Caco-2 (cell line): ENCODE results near the gene ZDHHC17. TPM values are rescaled to one million over a fixed set of nuclear protein-coding genes. Genes with fewer than 3 reads are reported as not detected.

ENCODE experiments used
- BruUV-seq: library from RNA; stranded (reverse); fragments of 400-500 nt; replicated peaks from 2 replicates; lab custom pipeline; 2021; lab: Mats Ljungman, UMichigan
- CTCF ChIA-PET: fragments of 300-600 bp; sonication (Branson Sonifier 250); formaldehyde crosslinking; loops from one replicate; lab custom pipeline; 2022; ENCODE audit warnings: antibody characterized with exemption; lab: Charles Lee
- POLR2A ChIA-PET: fragments of 300-600 bp; sonication (Branson Sonifier 250); formaldehyde crosslinking; loops from one replicate; lab custom pipeline; 2022; ENCODE audit warnings: antibody characterized with exemption; lab: Charles Lee
- DNase-seq, 2 experiments: peaks; one replicate each; pipeline versions ENCODE4 v3.0.0 to v3.0.0-alpha.2; 2020 to 2022
- H3K27me3 ChIP-seq: replicated peaks from 2 replicates; pipeline ENCODE4 v1.6.0; 2011; ENCODE audit warnings: low read length; ENCODE audit not compliant: control insufficient read depth, insufficient read depth
- H3K36me3 ChIP-seq: 2 replicates; pipeline ENCODE4 v1.5.1; 2011; ENCODE audit warnings: low read length; ENCODE audit not compliant: control insufficient read depth, insufficient read depth
- H3K4me1 ChIP-seq: fragments of 250-450 bp; sonication (Bioruptor Pico); 2 replicates; pipeline ENCODE4 v1.5.1; 2020; ENCODE audit warnings: mild to moderate bottlenecking
- H3K4me3 ChIP-seq: 2 replicates; pipeline ENCODE4 v1.5.1; 2011; ENCODE audit warnings: low read depth, mild to moderate bottlenecking, control low read depth, low read length
- H3K9me3 ChIP-seq: fragments of 250-450 bp; sonication (Bioruptor Pico); 2 replicates; pipeline ENCODE4 v1.5.1; 2020; ENCODE audit warnings: mild to moderate bottlenecking, moderate library complexity
- H3K27ac Mint-ChIP-seq: one replicate; pipeline ENCODE4 v1.8.0; 2022; ENCODE audit warnings: mixed read lengths; ENCODE audit not compliant: unreplicated experiment
- H3K27me3 Mint-ChIP-seq: one replicate; pipeline ENCODE4 v1.8.0; 2022; ENCODE audit warnings: mixed read lengths; ENCODE audit not compliant: insufficient read depth, unreplicated experiment
- H3K36me3 Mint-ChIP-seq: one replicate; pipeline ENCODE4 v1.8.0; 2022; ENCODE audit warnings: mild to moderate bottlenecking, mixed read lengths; ENCODE audit not compliant: insufficient read depth, unreplicated experiment
- H3K4me1 Mint-ChIP-seq: one replicate; pipeline ENCODE4 v1.8.0; 2022; ENCODE audit warnings: low read depth, mixed read lengths; ENCODE audit not compliant: unreplicated experiment
- H3K4me3 Mint-ChIP-seq: one replicate; pipeline ENCODE4 v1.8.0; 2022; ENCODE audit warnings: mild to moderate bottlenecking, moderate library complexity, mixed read lengths; ENCODE audit not compliant: unreplicated experiment
- H3K9me3 Mint-ChIP-seq: one replicate; pipeline ENCODE4 v1.8.0; 2022; ENCODE audit warnings: mixed read lengths; ENCODE audit not compliant: unreplicated experiment
- intact Hi-C: fragments of 100-400 bp; cut with micrococcal nuclease; formaldehyde crosslinking; loops from one replicate; pipeline ENCODE4 v1.10.0; 2022; ENCODE audit not compliant: unreplicated experiment
- total RNA-seq: library from RNA; stranded (reverse); gene quantifications from 2 replicates; pipeline ENCODE4 v1.2.3, GENCODE V29; 2022
- TF ChIP-seq, protein P1 (sequence below), 2 experiments: fragments of 200-600 bp in 1 of 2; IDR thresholded peaks; 1 replicate in 1 of 2; 2 replicates in 1 of 2; pipeline versions ENCODE4 v1.5.1 to v1.8.0; 2011 to 2022; ENCODE audit warnings: antibody characterized with exemption in 1 of 2, control low read depth in 1 of 2, inconsistent platforms in 1 of 2, low read depth in 1 of 2, low read length in 1 of 2, mild to moderate bottlenecking in 1 of 2, moderate library complexity in 1 of 2; ENCODE audit not compliant: insufficient read depth in 1 of 2, severe bottlenecking in 1 of 2, unreplicated experiment in 1 of 2

The ZDHHC17 gene
- total RNA-seq, 1 experiment from 2014 or later, result 32.2 TPM

DNA sequence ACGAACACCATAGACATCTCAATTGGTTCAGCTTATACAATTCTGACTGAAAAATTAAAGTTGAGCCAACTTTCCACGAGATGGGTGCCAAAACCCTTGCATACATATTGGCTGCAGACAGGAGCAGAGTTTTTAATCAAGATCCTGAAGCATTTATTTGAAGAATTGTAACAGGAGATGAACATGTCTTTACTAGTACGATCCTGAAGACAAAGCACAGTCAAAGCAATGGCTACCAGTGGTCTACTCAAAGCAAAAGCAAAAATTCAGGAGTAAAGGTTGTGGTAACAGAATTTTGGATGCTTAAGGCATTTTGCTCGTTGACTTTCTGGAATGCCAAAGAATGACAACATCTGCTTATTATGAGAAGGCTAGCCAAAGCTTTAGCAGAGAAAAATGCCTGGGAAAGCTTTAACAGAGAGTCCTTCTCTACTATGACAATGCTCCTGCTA, 20.7 kb downstream of the ZDHHC17 start:
- ChIA-PET POLR2A (no interaction called here), CTCF (no interaction called here)
- Histone ChIP-seq H3K4me1 (no peaks in the 10 kb centered on the region), H3K9me3 (no peaks in the 10 kb centered on the region), H3K4me3 (no peak overlapping the region), H3K36me3 (no peaks in the 10 kb centered on the region), H3K27me3 (no peaks in the 10 kb centered on the region)
- H3K27me3 Mint-ChIP-seq, result no peaks in the 10 kb centered on the region
- no peak overlapping the region for H3K27ac Mint-ChIP-seq
- DNase-seq, result no peak
- peaks cover 7% of the 10 kb centered on the region for H3K4me1 Mint-ChIP-seq
- BruUV-seq, result no TSS peak
- no peak overlapping the region for H3K4me3 Mint-ChIP-seq
- no peaks in the 10 kb centered on the region for H3K36me3 Mint-ChIP-seq
- intact Hi-C loops, result no loop called here
- no peaks in the 10 kb centered on the region for H3K9me3 Mint-ChIP-seq
- TF ChIP-seq, protein P1, sequence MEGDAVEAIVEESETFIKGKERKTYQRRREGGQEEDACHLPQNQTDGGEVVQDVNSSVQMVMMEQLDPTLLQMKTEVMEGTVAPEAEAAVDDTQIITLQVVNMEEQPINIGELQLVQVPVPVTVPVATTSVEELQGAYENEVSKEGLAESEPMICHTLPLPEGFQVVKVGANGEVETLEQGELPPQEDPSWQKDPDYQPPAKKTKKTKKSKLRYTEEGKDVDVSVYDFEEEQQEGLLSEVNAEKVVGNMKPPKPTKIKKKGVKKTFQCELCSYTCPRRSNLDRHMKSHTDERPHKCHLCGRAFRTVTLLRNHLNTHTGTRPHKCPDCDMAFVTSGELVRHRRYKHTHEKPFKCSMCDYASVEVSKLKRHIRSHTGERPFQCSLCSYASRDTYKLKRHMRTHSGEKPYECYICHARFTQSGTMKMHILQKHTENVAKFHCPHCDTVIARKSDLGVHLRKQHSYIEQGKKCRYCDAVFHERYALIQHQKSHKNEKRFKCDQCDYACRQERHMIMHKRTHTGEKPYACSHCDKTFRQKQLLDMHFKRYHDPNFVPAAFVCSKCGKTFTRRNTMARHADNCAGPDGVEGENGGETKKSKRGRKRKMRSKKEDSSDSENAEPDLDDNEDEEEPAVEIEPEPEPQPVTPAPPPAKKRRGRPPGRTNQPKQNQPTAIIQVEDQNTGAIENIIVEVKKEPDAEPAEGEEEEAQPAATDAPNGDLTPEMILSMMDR (IDR thresholded peaks at IDR 0.05; ENCODE audit: insufficient read depth in 1 of 2, low read depth in 1 of 2, low read length in 1 of 2, severe bottlenecking in 1 of 2, unreplicated experiment in 1 of 2), result no peak

DNA sequence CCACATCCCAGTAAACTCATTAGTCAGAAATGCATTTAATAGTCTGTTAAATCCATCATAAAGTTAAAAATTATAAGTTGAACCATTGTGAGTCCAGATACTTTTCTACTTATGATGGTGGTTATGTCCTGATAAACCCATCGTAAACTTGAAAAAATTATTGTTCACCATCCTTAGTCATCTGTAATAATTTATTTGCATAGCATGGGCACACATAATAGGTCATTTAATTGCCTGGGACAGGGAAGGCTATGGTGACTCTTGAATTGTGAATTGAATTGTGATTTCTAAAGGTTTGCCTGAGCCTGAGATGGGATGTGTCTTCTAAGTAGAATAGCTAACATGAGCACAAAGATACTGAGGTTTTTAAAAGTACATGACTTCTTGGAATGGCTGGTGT, 21.5 kb downstream of the ZDHHC17 start:
- BruUV-seq, result no TSS peak
- intact Hi-C loops, result no loop called here
- TF ChIP-seq, protein P1 (IDR thresholded peaks at IDR 0.05; ENCODE audit: insufficient read depth in 1 of 2, low read depth in 1 of 2, low read length in 1 of 2, severe bottlenecking in 1 of 2, unreplicated experiment in 1 of 2), result no peak
- Mint-ChIP-seq H3K36me3 (no peaks in the 10 kb centered on the region), H3K4me3 (no peak overlapping the region), H3K4me1 (peaks cover 8% of the 10 kb centered on the region), H3K9me3 (no peaks in the 10 kb centered on the region), H3K27ac (no peak overlapping the region), H3K27me3 (no peaks in the 10 kb centered on the region)
- no peaks in the 10 kb centered on the region for H3K36me3 ChIP-seq
- no peaks in the 10 kb centered on the region for H3K4me1 ChIP-seq
- ChIA-PET POLR2A (no interaction called here), CTCF (no interaction called here)
- no peak for DNase-seq
- no peak overlapping the region for H3K4me3 ChIP-seq
- no peaks in the 10 kb centered on the region for H3K9me3 ChIP-seq
- no peaks in the 10 kb centered on the region for H3K27me3 ChIP-seq

DNA sequence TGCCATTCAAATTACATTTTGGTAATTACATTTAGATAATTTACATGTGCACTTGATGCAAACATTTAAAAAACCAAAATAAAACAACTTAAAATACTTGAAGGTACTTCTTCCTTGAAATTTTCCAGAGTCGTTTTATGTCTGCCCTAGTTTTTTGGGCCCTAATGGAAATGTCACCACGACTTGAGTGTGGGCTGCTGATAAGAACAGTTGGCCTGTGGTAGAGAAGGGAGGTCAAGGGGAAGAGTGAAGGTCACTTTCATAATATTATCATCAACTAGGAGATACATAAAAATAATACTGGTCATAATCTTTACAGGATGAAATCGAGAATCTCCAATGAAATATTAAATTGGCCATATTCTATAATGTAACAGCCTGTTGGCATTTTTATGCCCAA, 23.1 kb downstream of the ZDHHC17 start:
- Mint-ChIP-seq H3K27ac (no peak overlapping the region), H3K36me3 (no peaks in the 10 kb centered on the region), H3K4me3 (no peak overlapping the region), H3K27me3 (no peaks in the 10 kb centered on the region), H3K9me3 (no peaks in the 10 kb centered on the region), H3K4me1 (peaks cover 14% of the 10 kb centered on the region)
- POLR2A ChIA-PET, result no interaction called here
- Histone ChIP-seq H3K4me1 (peaks cover 4% of the 10 kb centered on the region; the same call in 1 of the 2 replicates), H3K9me3 (no peaks in the 10 kb centered on the region), H3K4me3 (no peak overlapping the region), H3K27me3 (no peaks in the 10 kb centered on the region), H3K36me3 (no peaks in the 10 kb centered on the region)
- CTCF ChIA-PET, result no interaction called here
- intact Hi-C loops, result no loop called here
- no TSS peak for BruUV-seq
- TF ChIP-seq, protein P1 (IDR thresholded peaks at IDR 0.05; ENCODE audit: insufficient read depth in 1 of 2, low read depth in 1 of 2, low read length in 1 of 2, severe bottlenecking in 1 of 2, unreplicated experiment in 1 of 2), result no peak
- no peak for DNase-seq
